Measurements from ENCODE around the gene CYP4F8.

DNA sequence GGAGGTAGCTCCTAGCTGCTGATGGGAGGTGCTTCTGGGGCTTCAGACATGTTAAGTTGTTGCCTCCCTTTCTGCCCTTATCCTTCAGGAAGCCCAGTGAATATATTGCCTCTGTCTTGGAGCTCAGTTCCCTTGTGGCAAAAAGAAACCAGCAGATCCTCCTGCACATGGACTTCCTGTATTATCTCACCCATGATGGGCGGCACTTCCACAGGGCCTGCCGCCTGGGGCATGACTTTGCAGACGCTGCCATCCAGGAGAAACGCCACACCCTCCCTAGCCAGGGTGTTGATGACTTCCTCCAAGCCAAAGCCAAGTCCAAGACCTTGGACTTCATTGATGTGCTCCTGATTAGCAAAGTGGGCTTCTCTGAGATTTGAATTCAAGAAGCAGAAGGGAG lies 51.9 kb downstream of the CYP4F8 start:
- no peak for TF ChIP-seq POLR2A (IDR thresholded peaks at IDR 0.05)
- TF ChIP-seq CTCF (IDR thresholded peaks at IDR 0.05) = no peak
- TF ChIP-seq POLR2AphosphoS5 (IDR thresholded peaks at IDR 0.05) = no peak

Data from breast epithelium (tissue), 3 donors.